Upper lobe of left lung (tissue), 4 donors: ENCODE data around the gene TUFT1.

Experiments used
- CTCF ChIP-seq, 6 experiments: fragments of 450-650 bp in 4 of 6; fragments of 200-600 bp in 2 of 6; sonication (generic) in 2 of 6; IDR thresholded peaks; one replicate each; pipeline ENCODE4 v1.5.1; 2016 to 2019; ENCODE audit warnings: antibody characterized with exemption in 6 of 6
- POLR2A ChIP-seq, 4 donors: fragments of 450-650 bp; IDR thresholded peaks; one replicate each; pipeline ENCODE4 v1.5.1; 2016 to 2017; ENCODE audit warnings: antibody characterized with exemption in 4 of 4, mild to moderate bottlenecking in 2 of 4

- TF ChIP-seq CTCF (IDR thresholded peaks at IDR 0.05) (no peak), POLR2A (IDR thresholded peaks at IDR 0.05) (no peak)
These were observed 37.9 kb upstream of the TUFT1 start for GRCh38 chr1:151502035-151502700.
